ENCODE measurements around the gene CHCHD3.
A peak's percentile ranks its signal among the peaks of the same experiment; 100 is the strongest.

CHCHD3 gene

GRCh38 chr7:132799081-132799413 is 282.8 kb downstream of the CHCHD3 start:
- DNase-seq = no peak

DNA sequence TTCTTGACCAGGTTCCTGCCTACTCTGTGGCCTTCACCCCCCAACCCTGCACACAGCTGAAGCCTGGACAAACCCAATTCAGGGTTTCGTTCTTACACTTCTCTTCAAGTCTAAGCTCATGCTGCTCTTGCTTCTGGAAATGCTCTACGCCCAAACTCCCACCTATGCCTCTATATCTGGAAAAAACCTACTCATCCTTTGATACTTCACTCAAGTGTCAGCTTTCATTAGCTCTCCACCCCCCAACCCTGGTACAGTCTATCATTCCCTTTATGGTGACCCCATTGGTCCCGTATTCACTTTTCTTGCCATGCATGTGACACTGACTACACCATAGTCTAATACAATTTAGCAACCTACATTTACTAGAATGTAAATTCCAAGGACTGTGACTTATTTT is 284.7 kb downstream of the CHCHD3 start:
- no peak for DNase-seq

- DNase-seq = no peak
These were observed 288.4 kb downstream of the CHCHD3 start for GRCh38 chr7:132793474-132793873.

GRCh38 chr7:132791036-132791435 is 290.9 kb downstream of the CHCHD3 start:
- no peak for DNase-seq

- DNase-seq = no peak
These were observed 291.8 kb downstream of the CHCHD3 start for GRCh38 chr7:132790104-132790503.

DNA sequence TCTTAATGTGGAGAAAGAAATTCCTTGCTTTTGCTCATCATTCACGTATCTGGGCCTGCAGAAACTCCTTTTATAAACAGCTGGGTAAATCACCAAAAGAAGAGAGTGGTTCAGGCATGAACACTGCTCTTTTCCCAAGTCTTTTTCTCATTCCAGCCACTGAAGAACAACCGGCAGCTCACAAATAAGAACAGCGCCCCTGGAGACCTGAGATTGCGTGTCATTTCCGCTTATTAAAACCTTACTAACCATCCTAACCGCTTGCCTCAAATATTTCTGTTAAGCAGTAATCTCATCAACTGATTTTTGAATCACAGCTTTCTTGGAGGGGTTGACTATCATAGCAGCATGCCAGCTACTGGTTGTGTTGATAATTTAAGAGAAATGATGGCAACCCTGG is 292.6 kb downstream of the CHCHD3 start:
- no peak for DNase-seq

- DNase-seq = no peak
These were observed 296.0 kb downstream of the CHCHD3 start for GRCh38 chr7:132785870-132786269.

DNA sequence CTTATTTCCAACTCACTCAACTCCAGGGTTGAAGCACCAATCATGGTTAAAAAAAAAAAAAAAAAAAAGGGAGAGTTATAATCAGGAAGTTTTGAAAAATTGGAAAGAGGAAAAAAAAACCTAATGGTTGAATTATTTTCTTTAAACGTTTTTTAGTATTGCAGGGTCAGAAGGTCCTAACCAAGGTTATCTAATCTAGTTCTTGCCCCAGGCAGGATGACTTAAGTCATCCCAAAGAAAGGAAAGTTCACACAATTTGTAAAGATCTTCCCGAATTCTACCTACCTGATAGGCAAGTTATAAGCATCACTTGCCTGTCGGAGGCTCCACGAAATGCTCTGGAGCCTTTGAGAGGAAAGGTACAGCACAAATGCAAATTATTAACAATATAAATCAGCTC is 297.5 kb downstream of the CHCHD3 start:
- DNase-seq = no peak

DNA sequence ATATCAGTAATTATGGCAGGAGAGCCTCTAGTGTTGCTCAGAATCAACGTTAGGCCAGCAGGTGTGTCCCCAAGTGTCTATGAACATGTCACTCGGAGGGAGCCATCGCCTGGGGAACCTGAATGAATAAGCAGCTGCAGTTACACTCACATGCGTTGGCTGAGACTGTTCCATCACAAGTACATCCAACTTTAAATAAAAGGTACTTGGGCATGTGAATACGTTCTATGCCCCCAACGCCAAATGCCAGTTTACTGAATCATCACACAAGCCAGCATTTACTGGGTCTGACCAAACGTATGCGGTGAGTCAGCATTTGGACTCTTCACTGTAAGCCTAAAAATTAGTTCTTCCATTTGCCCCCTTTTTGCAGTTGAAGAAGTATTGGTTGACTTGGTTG is 298.1 kb downstream of the CHCHD3 start:
- DNase-seq = no peak

- DNase-seq = no peak
These were observed 298.9 kb downstream of the CHCHD3 start for GRCh38 chr7:132782777-132783640.

DNA sequence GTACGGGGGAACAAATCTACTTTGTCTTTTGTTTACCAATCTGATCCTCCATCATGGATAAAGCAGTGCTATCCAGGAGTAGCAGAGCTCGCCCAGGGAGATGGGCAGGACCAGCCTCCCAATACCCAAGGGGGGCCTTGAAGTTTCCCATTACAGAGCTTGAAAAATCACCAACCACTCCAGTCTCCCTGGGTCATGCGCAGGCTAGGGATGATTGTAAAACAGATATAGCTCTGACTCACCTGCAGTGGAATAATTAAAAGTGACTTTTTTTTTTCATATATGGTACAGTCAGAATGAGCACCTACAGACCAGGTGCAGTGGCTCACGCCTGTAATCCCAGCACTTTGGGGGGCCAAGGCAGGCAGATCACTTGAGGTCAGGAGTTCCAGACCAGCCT is 301.1 kb downstream of the CHCHD3 start:
- no peak for DNase-seq

DNA sequence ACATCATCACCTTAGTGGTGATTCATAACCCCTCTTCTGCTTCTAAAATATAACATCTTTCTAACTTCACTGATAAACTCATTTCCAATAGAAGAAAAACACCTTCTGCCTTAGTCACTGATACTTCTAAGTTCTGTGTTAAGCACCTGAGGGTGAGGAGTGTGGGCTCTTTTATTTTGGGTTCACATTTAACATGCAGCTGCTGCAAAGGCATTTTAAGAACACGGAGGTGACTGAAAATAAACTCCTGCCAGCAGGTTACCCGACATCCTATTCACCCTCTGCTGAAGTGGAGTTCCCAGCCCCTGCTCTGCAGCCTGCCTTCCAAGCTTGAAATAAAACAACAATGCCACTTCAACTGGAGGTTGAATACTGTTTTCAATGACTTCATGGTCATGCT is 302.7 kb downstream of the CHCHD3 start:
- DNase-seq = no peak

- DNase-seq = no peak
These were observed 303.1 kb downstream of the CHCHD3 start for GRCh38 chr7:132778761-132779160.

- DNase-seq = no peak
These were observed 303.9 kb downstream of the CHCHD3 start for GRCh38 chr7:132777956-132778355.

DNA sequence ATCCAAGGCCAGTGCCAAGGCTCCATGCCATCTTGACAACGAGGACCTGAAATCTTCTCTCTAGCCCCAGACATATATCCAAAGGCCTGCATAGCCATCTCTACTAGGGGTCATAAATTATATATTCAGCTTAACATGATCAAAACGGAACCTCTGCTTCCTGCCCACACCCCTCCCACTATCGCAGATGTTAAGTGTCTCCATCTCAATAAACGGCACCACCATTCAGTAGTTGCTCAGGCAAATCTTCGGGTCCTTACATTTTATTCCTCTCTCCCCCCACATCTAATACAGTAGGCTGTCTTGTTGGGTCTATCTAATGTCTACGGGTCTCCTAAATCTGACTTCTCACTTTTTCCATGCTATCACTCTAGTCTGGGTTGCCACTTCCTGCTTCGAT is 304.5 kb downstream of the CHCHD3 start:
- DNase-seq = no peak

GRCh38 chr7:132776048-132776620 is 305.8 kb downstream of the CHCHD3 start:
- no peak for DNase-seq

GRCh38 chr7:132773527-132773956 is 308.3 kb downstream of the CHCHD3 start:
- DNase-seq = no peak

DNA sequence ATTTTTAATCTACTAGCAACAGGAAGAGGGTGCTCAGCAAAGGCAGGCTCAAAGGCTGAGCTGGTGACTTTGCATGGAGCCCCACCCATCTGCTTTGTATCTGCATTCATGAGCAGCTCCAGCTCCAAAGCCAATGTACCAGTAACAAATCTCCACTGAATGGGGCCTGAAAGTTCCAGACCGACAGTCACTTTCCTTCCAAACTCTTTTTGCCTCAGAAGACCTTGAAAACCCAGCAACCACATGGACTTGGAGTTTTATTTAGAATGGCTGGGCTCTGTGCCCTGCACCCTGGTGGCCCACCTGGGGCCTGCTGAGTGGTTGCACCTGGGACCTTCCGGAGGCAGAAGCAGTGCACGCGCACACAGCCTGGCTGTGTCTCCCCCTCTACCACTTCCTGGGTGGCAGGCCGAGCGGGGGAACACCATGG is 310.6 kb downstream of the CHCHD3 start:
- DNase-seq = peak; percentile 35 to 63

GRCh38 chr7:132770055-132770454 is 311.8 kb downstream of the CHCHD3 start:
- DNase-seq = no peak

- DNase-seq = no peak
These were observed 312.6 kb downstream of the CHCHD3 start for GRCh38 chr7:132769280-132769679.

DNA sequence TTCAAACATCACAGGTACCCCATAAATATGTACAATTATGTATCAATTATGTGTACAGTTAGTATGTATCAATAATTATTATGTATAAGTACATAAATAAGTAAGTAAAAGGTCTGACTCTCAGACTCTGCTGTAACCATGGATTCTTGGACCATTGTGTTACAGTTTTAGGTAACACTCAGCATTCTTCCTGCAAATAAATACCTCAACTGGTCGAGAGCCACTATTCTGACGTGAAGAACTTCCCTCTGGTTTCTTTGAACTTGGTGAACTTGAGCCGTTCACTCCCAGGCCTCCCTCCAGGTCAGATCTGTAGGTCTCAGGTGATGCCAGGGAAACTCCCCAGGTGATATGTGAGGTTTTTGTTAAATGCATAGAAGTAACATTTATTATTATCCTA is 313.8 kb downstream of the CHCHD3 start:
- DNase-seq = no peak

DNA sequence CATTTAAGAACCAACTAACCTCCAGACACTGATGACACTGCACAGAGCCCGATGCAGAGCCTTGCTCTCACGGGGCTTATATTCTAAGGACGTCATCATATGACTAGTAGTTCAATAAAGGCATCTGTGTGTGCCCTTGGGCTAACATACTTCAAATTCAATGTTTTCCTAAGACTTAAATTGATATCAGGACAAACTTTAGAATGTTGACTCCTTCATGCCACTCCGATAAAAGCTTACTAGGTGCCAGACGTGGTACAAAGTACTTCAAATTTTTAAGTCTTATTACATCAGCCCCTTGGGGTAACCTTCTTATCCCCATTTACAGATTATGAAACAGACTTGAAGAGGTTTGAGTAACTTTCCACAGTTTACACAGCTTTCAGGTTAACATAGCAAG is 314.5 kb downstream of the CHCHD3 start:
- DNase-seq = no peak

- no peak for DNase-seq
These were observed 315.2 kb downstream of the CHCHD3 start for GRCh38 chr7:132766660-132767059.

GRCh38 chr7:132765861-132766260 is 316.0 kb downstream of the CHCHD3 start:
- DNase-seq = no peak

- DNase-seq = no peak
These were observed 317.1 kb downstream of the CHCHD3 start for GRCh38 chr7:132764762-132765161.

Measured in Kasumi-1 (cell line).